HG03565 (cell line): ENCODE results near the gene PELI3.

Experiments
- ATAC-seq: cut with Tn5 transposase; IDR thresholded peaks from one replicate; pipeline ENCODE4 v1.9.1; 2021; ENCODE audit warnings: mild to moderate bottlenecking, moderate library complexity; ENCODE audit not compliant: unreplicated experiment

PELI3 gene

GRCh38 chr11:66497206-66497605 is 30.5 kb downstream of the PELI3 start:
- no peak for ATAC-seq

GRCh38 chr11:66498506-66498905 is 31.8 kb downstream of the PELI3 start:
- ATAC-seq = no peak

- ATAC-seq = no peak
Measured at GRCh38 chr11:66505276-66505816, 38.6 kb downstream of the PELI3 start.

- no peak for ATAC-seq
Measured at GRCh38 chr11:66509131-66509561, 42.4 kb downstream of the PELI3 start.

GRCh38 chr11:66510271-66510989 is 43.7 kb downstream of the PELI3 start, which contains the start of gene BBS1:
Gene BBS1 (plus strand): TSS chr11:66510635. CDS start chr11:66510660, 25 bp downstream.
- ATAC-seq = no peak

- no peak for ATAC-seq
Measured at GRCh38 chr11:66510990-66511339, 44.3 kb downstream of the PELI3 start.

GRCh38 chr11:66523611-66524010 is 56.9 kb downstream of the PELI3 start:
- ATAC-seq = no peak

GRCh38 chr11:66524304-66525040 is 57.8 kb downstream of the PELI3 start:
- no peak for ATAC-seq
